Parathyroid adenoma (tissue), 2 donors: ENCODE results near the gene LRRC8B.

Source experiments
- H2AFZ ChIP-seq: fragments of 300-600 bp; sonication (generic); one replicate; pipeline ENCODE4 v1.7.0; 2017; ENCODE audit warnings: antibody characterized with exemption, mild to moderate bottlenecking
- H3K27ac ChIP-seq: fragments of 300-600 bp; sonication (generic); one replicate; pipeline ENCODE4 v1.7.0; 2017
- H3K27me3 ChIP-seq: fragments of 300-600 bp; sonication (generic); one replicate; pipeline ENCODE4 v1.7.0; 2017; ENCODE audit warnings: low read length; ENCODE audit not compliant: control insufficient read depth, insufficient read depth
- H3K36me3 ChIP-seq: fragments of 300-600 bp; sonication (generic); one replicate; pipeline ENCODE4 v1.7.0; 2017; ENCODE audit warnings: low read length; ENCODE audit not compliant: control insufficient read depth, insufficient read depth
- H3K4me1 ChIP-seq: fragments of 300-600 bp; sonication (generic); one replicate; pipeline ENCODE4 v1.7.0; 2017; ENCODE audit warnings: control low read depth
- H3K4me2 ChIP-seq: fragments of 300-600 bp; sonication (generic); one replicate; pipeline ENCODE4 v1.7.0; 2017; ENCODE audit warnings: low read length
- H3K4me3 ChIP-seq: fragments of 300-600 bp; sonication (generic); one replicate; pipeline ENCODE4 v1.7.0; 2017; ENCODE audit warnings: low read depth, low read length
- H3K79me2 ChIP-seq: fragments of 300-600 bp; sonication (generic); one replicate; pipeline ENCODE4 v1.7.0; 2017; ENCODE audit warnings: control low read depth
- H3K9ac ChIP-seq: fragments of 300-600 bp; sonication (generic); one replicate; pipeline ENCODE4 v1.7.0; 2017; ENCODE audit warnings: mild to moderate bottlenecking
- H3K9me3 ChIP-seq: fragments of 300-600 bp; sonication (generic); one replicate; pipeline ENCODE4 v1.7.0; 2017; ENCODE audit warnings: low read length; ENCODE audit not compliant: control insufficient read depth
- CTCF ChIP-seq: fragments of 300-600 bp; sonication (generic); IDR thresholded peaks from one replicate; pipeline ENCODE4 v1.7.0; 2017; ENCODE audit warnings: antibody characterized with exemption, mild to moderate bottlenecking
- donor health status: primary hyperparathyroidism.

The LRRC8B gene

GRCh38 chr1:89546082-89546889 is 21.7 kb downstream of the LRRC8B start:
- H3K27me3 ChIP-seq: no peaks in the 10 kb centered on the region
- no peak overlapping the region for H3K9ac ChIP-seq
- no peaks in the 10 kb centered on the region for H3K9me3 ChIP-seq
- H3K4me1 ChIP-seq: peaks cover 2% of the 10 kb centered on the region
- TF ChIP-seq CTCF: no peak
- H3K4me3 ChIP-seq: no peak overlapping the region
- H2AFZ ChIP-seq: no peak overlapping the region
- no peaks in the 10 kb centered on the region for H3K36me3 ChIP-seq
- no peaks in the 10 kb centered on the region for H3K79me2 ChIP-seq
- no peak overlapping the region for H3K27ac ChIP-seq
- H3K4me2 ChIP-seq: no peak overlapping the region

GRCh38 chr1:89546934-89547562 is 22.4 kb downstream of the LRRC8B start:
- peaks cover 2% of the 10 kb centered on the region for H3K4me1 ChIP-seq
- H3K27me3 ChIP-seq: no peaks in the 10 kb centered on the region
- no peak overlapping the region for H3K27ac ChIP-seq
- no peak overlapping the region for H3K4me2 ChIP-seq
- H3K9me3 ChIP-seq: no peaks in the 10 kb centered on the region
- TF ChIP-seq CTCF: no peak
- no peak overlapping the region for H2AFZ ChIP-seq
- no peak overlapping the region for H3K9ac ChIP-seq
- H3K36me3 ChIP-seq: no peaks in the 10 kb centered on the region
- no peak overlapping the region for H3K4me3 ChIP-seq
- H3K79me2 ChIP-seq: no peaks in the 10 kb centered on the region

- no peak overlapping the region for H3K27ac ChIP-seq
- H3K36me3 ChIP-seq: no peaks in the 10 kb centered on the region
- no peaks in the 10 kb centered on the region for H3K79me2 ChIP-seq
- no peaks in the 10 kb centered on the region for H3K9me3 ChIP-seq
- no peak overlapping the region for H3K9ac ChIP-seq
- no peak overlapping the region for H2AFZ ChIP-seq
- H3K27me3 ChIP-seq: no peaks in the 10 kb centered on the region
- H3K4me2 ChIP-seq: no peak overlapping the region
- TF ChIP-seq CTCF: no peak
- no peak overlapping the region for H3K4me3 ChIP-seq
- peaks cover 2% of the 10 kb centered on the region for H3K4me1 ChIP-seq
These were observed 23.0 kb downstream of the LRRC8B start for GRCh38 chr1:89547563-89548116.

GRCh38 chr1:89548122-89548857 is 23.7 kb downstream of the LRRC8B start:
- no peak overlapping the region for H3K9ac ChIP-seq
- no peak for TF ChIP-seq CTCF
- H3K4me1 ChIP-seq: peaks cover 2% of the 10 kb centered on the region
- H2AFZ ChIP-seq: no peak overlapping the region
- no peaks in the 10 kb centered on the region for H3K27me3 ChIP-seq
- no peaks in the 10 kb centered on the region for H3K79me2 ChIP-seq
- no peak overlapping the region for H3K27ac ChIP-seq
- no peaks in the 10 kb centered on the region for H3K9me3 ChIP-seq
- H3K4me2 ChIP-seq: no peak overlapping the region
- no peaks in the 10 kb centered on the region for H3K36me3 ChIP-seq
- no peak overlapping the region for H3K4me3 ChIP-seq
